Endothelial cell of umbilical vein (primary cell): Measurements from ENCODE around the gene RASD2. TPM values are rescaled to one million over a fixed set of nuclear protein-coding genes. Genes with fewer than 3 reads are reported as not detected.

Experiments
- BruUV-seq: library from RNA; stranded (reverse); fragments of 400-500 nt; replicated peaks from 2 replicates; lab custom pipeline; 2021; lab: Mats Ljungman, UMichigan
- CTCF ChIA-PET: fragments of 300-600, 350-600 bp; sonication (Branson Sonifier 250); formaldehyde crosslinking; loops from one replicate; lab custom pipeline; 2021; ENCODE audit warnings: antibody characterized with exemption, inconsistent platforms; lab: Charles Lee
- POLR2A ChIA-PET: fragments of 300-600, 350-600 bp; sonication (Branson Sonifier 250); formaldehyde crosslinking; loops from one replicate; lab custom pipeline; 2021; ENCODE audit warnings: antibody characterized with exemption, inconsistent platforms; lab: Charles Lee
- DNase-seq: peaks from one replicate; pipeline ENCODE4 v3.0.0-alpha.2; 2011; ENCODE audit warnings: low read depth, low spot score
- FAIRE-seq: peaks from 2 replicates; lab custom pipeline; 2011; peaks lifted over from hg19 to GRCh38; lab: Jason Lieb, UNC
- H2AFZ ChIP-seq: 2 replicates; pipeline ENCODE4 v1.6.0; 2012; ENCODE audit warnings: low read depth, low read length, control low read depth, inconsistent platforms
- H3K27ac ChIP-seq: 2 replicates; pipeline ENCODE4 v1.5.1; 2011; ENCODE audit warnings: low read depth, mild to moderate bottlenecking, control low read depth, low read length, moderate library complexity; ENCODE audit not compliant: insufficient read depth
- H3K27me3 ChIP-seq, 2 experiments: 2 replicates each; pipeline versions ENCODE4 v1.6.0 to v1.6.1; 2011; ENCODE audit warnings: low read length in 2 of 2, mixed read lengths in 1 of 2; ENCODE audit not compliant: control insufficient read depth in 2 of 2, insufficient read depth in 2 of 2
- H3K36me3 ChIP-seq, 2 experiments: 2 replicates in 1 of 2; 3 replicates in 1 of 2; pipeline ENCODE4 v1.5.1; 2011; ENCODE audit warnings: low read length in 2 of 2, mild to moderate bottlenecking in 1 of 2, moderate library complexity in 1 of 2; ENCODE audit not compliant: control insufficient read depth in 2 of 2, insufficient read depth in 2 of 2; ENCODE audit errors: extremely low read depth in 1 of 2
- H3K4me1 ChIP-seq: 3 replicates; pipeline ENCODE4 v1.5.1; 2011; ENCODE audit warnings: mild to moderate bottlenecking, low read length; ENCODE audit not compliant: control insufficient read depth, insufficient read depth; ENCODE audit errors: extremely low read depth
- H3K4me2 ChIP-seq: 2 replicates; pipeline ENCODE4 v1.6.1; 2011; ENCODE audit warnings: low read length, control low read depth, mixed read lengths; ENCODE audit not compliant: insufficient read depth
- H3K4me3 ChIP-seq, 3 experiments: fragments of 200-600 bp in 1 of 3; sonication (generic), shearing (Covaris generic) in 1 of 3; replicated peaks in 1 of 3; 2 replicates each; pipeline ENCODE4 v1.5.1; 2011 to 2016; ENCODE audit warnings: control low read depth in 3 of 3, low read length in 3 of 3, mild to moderate bottlenecking in 2 of 3, inconsistent platforms in 1 of 3, low read depth in 1 of 3, moderate library complexity in 1 of 3; ENCODE audit not compliant: insufficient read depth in 1 of 3
- H3K79me2 ChIP-seq: 2 replicates; pipeline ENCODE4 v1.6.0; 2012; ENCODE audit warnings: low read length, inconsistent platforms; ENCODE audit not compliant: control insufficient read depth, insufficient read depth
- H3K9ac ChIP-seq: replicated peaks from 2 replicates; pipeline ENCODE3; 2011; ENCODE audit warnings: low read length, control low read depth; ENCODE audit not compliant: insufficient read depth; ENCODE audit errors: extremely low read depth
- H3K9me1 ChIP-seq: replicated peaks from 3 replicates; pipeline ENCODE4 v1.6.0; 2011; ENCODE audit warnings: mild to moderate bottlenecking, low read length; ENCODE audit not compliant: control insufficient read depth, insufficient read depth; ENCODE audit errors: extremely low read depth
- H3K9me3 ChIP-seq: replicated peaks from 2 replicates; pipeline ENCODE4 v1.5.1; 2012; ENCODE audit warnings: low read length, inconsistent platforms; ENCODE audit not compliant: control insufficient read depth, insufficient read depth
- H4K20me1 ChIP-seq: replicated peaks from 2 replicates; pipeline ENCODE3; 2011; ENCODE audit warnings: mild to moderate bottlenecking, low read length; ENCODE audit not compliant: control insufficient read depth, insufficient read depth; ENCODE audit errors: extremely low read depth
- EZH2 ChIP-seq: IDR thresholded peaks from 2 replicates; pipeline ENCODE4 v1.6.1; 2012; ENCODE audit warnings: borderline replicate concordance, low read depth, mild to moderate bottlenecking, moderate library complexity, low read length, inconsistent platforms; ENCODE audit not compliant: severe bottlenecking
- FOS ChIP-seq: IDR thresholded peaks from 2 replicates; pipeline ENCODE4 v1.6.1; 2011; ENCODE audit warnings: mild to moderate bottlenecking, low read length, moderate library complexity, borderline replicate concordance; ENCODE audit not compliant: insufficient read depth
- GATA2 ChIP-seq: IDR thresholded peaks from 2 replicates; pipeline ENCODE4 v1.7.0; 2011; ENCODE audit warnings: low read depth, mild to moderate bottlenecking, moderate library complexity, mixed read lengths, low read length; ENCODE audit not compliant: insufficient read length, insufficient read depth
- JUN ChIP-seq: IDR thresholded peaks from 2 replicates; pipeline ENCODE4 v1.6.1; 2011; ENCODE audit warnings: borderline replicate concordance, low read depth; ENCODE audit not compliant: insufficient read length, insufficient read depth
- MYC ChIP-seq: IDR thresholded peaks from one replicate; pipeline ENCODE4 v1.6.1; 2011; ENCODE audit warnings: mild to moderate bottlenecking, low read depth, low read length
- POLR2A ChIP-seq: IDR thresholded peaks from 2 replicates; pipeline ENCODE4 v1.6.1; 2012; ENCODE audit warnings: low read depth, mild to moderate bottlenecking, control low read depth, low read length
- POLR2AphosphoS5 ChIP-seq: IDR thresholded peaks from 2 replicates; pipeline ENCODE4 v1.6.1; 2012; ENCODE audit warnings: low read depth, mild to moderate bottlenecking, control low read depth, low read length, moderate library complexity; ENCODE audit not compliant: insufficient read depth
- dilution Hi-C: fragments of 300-500 bp; cut with MboI; formaldehyde crosslinking; loops from one replicate; pipeline ENCODE4 v1.15.0; 2019; ENCODE audit warnings: low sequenced_read_pairs; ENCODE audit not compliant: extremely low pct_ligation_motif_present
- intact Hi-C: fragments of 100-400 bp; cut with micrococcal nuclease; formaldehyde crosslinking; loops from one replicate; pipeline ENCODE4 v1.10.0; 2022
- polyA plus RNA-seq, 4 experiments: library from polyadenylated mRNA; depleted of rRNA in 3 of 4; stranded (reverse) in 3 of 4; unstranded in 1 of 4; fragments of >200 nt; gene quantifications; 2 replicates each; pipeline versions ENCODE4 v1.2.1 to v1.2.3, GENCODE V29; 2011 to 2012; ENCODE audit warnings: missing spikeins in 1 of 4
- total RNA-seq: library from RNA; stranded (reverse); gene quantifications from 2 replicates; pipeline ENCODE4 v1.2.3, GENCODE V29; 2021
- TF ChIP-seq, protein P1 (sequence below), 2 donors: IDR thresholded peaks; 1 replicate in 1 of 2; 2 replicates in 1 of 2; pipeline ENCODE4 v1.5.1; 2011; ENCODE audit warnings: low read length in 2 of 2, mild to moderate bottlenecking in 2 of 2, moderate library complexity in 2 of 2, control low read depth in 1 of 2, inconsistent platforms in 1 of 2, low read depth in 1 of 2; ENCODE audit not compliant: insufficient read depth in 1 of 2; ENCODE audit errors: extremely low read depth in 1 of 2
- TF ChIP-seq, protein P2 (sequence below): IDR thresholded peaks from 2 replicates; pipeline ENCODE4 v1.6.1; 2011; ENCODE audit not compliant: insufficient read depth, insufficient read length

The RASD2 gene
- total and polyA plus RNA-seq, 2 donors (not counting 3 experiments of a cell fraction or from before 2014, with no cell fraction given) = not detected

DNA sequence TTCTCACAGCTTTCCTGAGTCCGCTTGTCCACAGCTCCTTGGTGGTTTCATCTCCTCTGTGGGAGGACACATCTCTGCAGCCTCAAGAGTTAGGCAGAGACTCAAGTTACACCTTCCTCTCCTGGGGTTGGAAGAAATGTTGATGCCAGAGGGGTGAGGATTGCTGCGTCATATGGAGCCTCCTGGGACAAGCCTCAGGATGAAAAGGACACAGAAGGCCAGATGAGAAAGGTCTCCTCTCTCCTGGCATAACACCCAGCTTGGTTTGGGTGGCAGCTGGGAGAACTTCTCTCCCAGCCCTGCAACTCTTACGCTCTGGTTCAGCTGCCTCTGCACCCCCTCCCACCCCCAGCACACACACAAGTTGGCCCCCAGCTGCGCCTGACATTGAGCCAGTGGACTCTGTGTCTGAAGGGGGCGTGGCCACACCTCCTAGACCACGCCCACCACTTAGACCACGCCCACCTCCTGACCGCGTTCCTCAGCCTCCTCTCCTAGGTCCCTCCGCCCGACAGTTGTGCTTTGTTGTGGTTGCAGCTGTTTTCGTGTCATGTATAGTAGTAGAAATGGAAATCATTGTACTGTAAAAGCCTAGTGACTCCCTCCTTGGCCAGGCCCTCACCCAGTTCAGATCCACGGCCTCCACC is 11.7 kb downstream of the RASD2 start:
- no peaks in the 10 kb centered on the region for H4K20me1 ChIP-seq
- TF ChIP-seq, protein P1, sequence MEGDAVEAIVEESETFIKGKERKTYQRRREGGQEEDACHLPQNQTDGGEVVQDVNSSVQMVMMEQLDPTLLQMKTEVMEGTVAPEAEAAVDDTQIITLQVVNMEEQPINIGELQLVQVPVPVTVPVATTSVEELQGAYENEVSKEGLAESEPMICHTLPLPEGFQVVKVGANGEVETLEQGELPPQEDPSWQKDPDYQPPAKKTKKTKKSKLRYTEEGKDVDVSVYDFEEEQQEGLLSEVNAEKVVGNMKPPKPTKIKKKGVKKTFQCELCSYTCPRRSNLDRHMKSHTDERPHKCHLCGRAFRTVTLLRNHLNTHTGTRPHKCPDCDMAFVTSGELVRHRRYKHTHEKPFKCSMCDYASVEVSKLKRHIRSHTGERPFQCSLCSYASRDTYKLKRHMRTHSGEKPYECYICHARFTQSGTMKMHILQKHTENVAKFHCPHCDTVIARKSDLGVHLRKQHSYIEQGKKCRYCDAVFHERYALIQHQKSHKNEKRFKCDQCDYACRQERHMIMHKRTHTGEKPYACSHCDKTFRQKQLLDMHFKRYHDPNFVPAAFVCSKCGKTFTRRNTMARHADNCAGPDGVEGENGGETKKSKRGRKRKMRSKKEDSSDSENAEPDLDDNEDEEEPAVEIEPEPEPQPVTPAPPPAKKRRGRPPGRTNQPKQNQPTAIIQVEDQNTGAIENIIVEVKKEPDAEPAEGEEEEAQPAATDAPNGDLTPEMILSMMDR (IDR thresholded peaks at IDR 0.05; ENCODE audit: extremely low read depth in 1 of 2, insufficient read depth in 1 of 2, low read depth in 1 of 2, low read length in 2 of 2) = no peak
- TF ChIP-seq JUN (no peak), POLR2A (no peak), GATA2 (no peak), FOS (no peak), POLR2AphosphoS5 (no peak), MYC (no peak), EZH2 (no peak)
- TF ChIP-seq, protein P2, sequence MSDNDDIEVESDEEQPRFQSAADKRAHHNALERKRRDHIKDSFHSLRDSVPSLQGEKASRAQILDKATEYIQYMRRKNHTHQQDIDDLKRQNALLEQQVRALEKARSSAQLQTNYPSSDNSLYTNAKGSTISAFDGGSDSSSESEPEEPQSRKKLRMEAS = no peak
- peak; percentile 15 for DNase-seq
- peaks cover 2 to 7% of the 10 kb centered on the region in 2 experiments for H3K27me3 ChIP-seq
- H3K9me1 ChIP-seq = no peaks in the 10 kb centered on the region
- intact Hi-C loops (no loop called here), dilution Hi-C loops (no loop called here)
- POLR2A ChIA-PET = no interaction called here
- H3K4me1 ChIP-seq = no peaks in the 10 kb centered on the region
- peak; percentile 54 for FAIRE-seq
- CTCF ChIA-PET = interaction anchor here (3.2 kb wide), 1 partner anchor 122 kb away, joined by 12 read pairs; no protein-coding TSS in a partner anchor
- no peak overlapping the region for H2AFZ ChIP-seq
- no peaks in the 10 kb centered on the region for H3K9me3 ChIP-seq
- no peak overlapping the region for H3K9ac ChIP-seq
- BruUV-seq = no TSS peak
- no peaks in the 10 kb centered on the region for H3K79me2 ChIP-seq
- H3K4me3 ChIP-seq = no peak overlapping the region
- no peaks in the 10 kb centered on the region for H3K36me3 ChIP-seq
- no peak overlapping the region for H3K27ac ChIP-seq
- H3K4me2 ChIP-seq = no peak overlapping the region
